GM18951 (cell line): ENCODE results near the gene RAB28.

ENCODE experiments used
- POLR2A ChIP-seq: IDR thresholded peaks from 4 replicates; pipeline ENCODE4 v1.6.1; 2011; ENCODE audit warnings: mild to moderate bottlenecking; ENCODE audit not compliant: insufficient read length, insufficient read depth; ENCODE audit errors: extremely low read depth
- in situ Hi-C: fragments of 300-500 bp; cut with MboI; formaldehyde crosslinking; loops from one replicate; pipeline ENCODE4 v1.12.0; 2022; ENCODE audit warnings: low sequenced_read_pairs, mixed read lengths, inconsistent platforms; ENCODE audit not compliant: unreplicated experiment

The RAB28 gene

GRCh38 chr4:13484122-13484748 lies at the start of gene RAB28:
TSS of gene RAB28 (minus strand) at chr4:13484340.
- TF ChIP-seq POLR2A, result peak; percentile 69
- in situ Hi-C loops, result no loop called here

- in situ Hi-C loops, result no loop called here
- no peak for TF ChIP-seq POLR2A
These were observed 47.5 kb upstream of the RAB28 start for GRCh38 chr4:13531625-13531998.

- no peak for TF ChIP-seq POLR2A
- in situ Hi-C loops, result no loop called here
These were observed 46.9 kb upstream of the RAB28 start for GRCh38 chr4:13530823-13531624.

- in situ Hi-C loops, result no loop called here
- TF ChIP-seq POLR2A, result no peak
These were observed 45.2 kb upstream of the RAB28 start for GRCh38 chr4:13529128-13529919.

- in situ Hi-C loops, result no loop called here
- no peak for TF ChIP-seq POLR2A
These were observed 44.6 kb upstream of the RAB28 start for GRCh38 chr4:13528821-13529127.

GRCh38 chr4:13527981-13528820 lies 44.1 kb upstream of the RAB28 start:
- in situ Hi-C loops, result no loop called here
- no peak for TF ChIP-seq POLR2A

GRCh38 chr4:13527192-13527980 lies 43.2 kb upstream of the RAB28 start:
- no peak for TF ChIP-seq POLR2A
- in situ Hi-C loops, result no loop called here

GRCh38 chr4:13526658-13527057 lies 42.5 kb upstream of the RAB28 start:
- no peak for TF ChIP-seq POLR2A
- in situ Hi-C loops, result no loop called here

GRCh38 chr4:13525606-13526281 lies 41.6 kb upstream of the RAB28 start:
- in situ Hi-C loops, result no loop called here
- no peak for TF ChIP-seq POLR2A

- no peak for TF ChIP-seq POLR2A
- in situ Hi-C loops, result no loop called here
These were observed 40.5 kb upstream of the RAB28 start for GRCh38 chr4:13524504-13525243.
